Heart left ventricle (tissue), 16 donors: ENCODE data around the gene DIP2B. TPM values are rescaled to one million over a fixed set of nuclear protein-coding genes. Genes with fewer than 3 reads are reported as not detected.

Source experiments
- ATAC-seq, 4 donors: fragments of 200-7000 bp; cut with Tn5 transposase; one replicate each; pipeline ENCODE4 v1.9.1; 2020 to 2022; ENCODE audit warnings: moderate library complexity in 4 of 4, mild to moderate bottlenecking in 3 of 4, moderate number of reproducible peaks in 1 of 4
- DNase-seq, 5 donors: peaks; one replicate each; pipeline ENCODE4 v3.0.0-alpha.2; 2020
- H3K27ac ChIP-seq, 12 donors: fragments of 200-600 bp; sonication (generic) in 4 of 12; one replicate each; pipeline versions ENCODE4 v1.5.0 to v1.8.0; 2016 to 2022; ENCODE audit warnings: mild to moderate bottlenecking in 2 of 12
- H3K27me3 ChIP-seq, 9 donors: fragments of 200-600 bp; sonication (generic) in 2 of 9; one replicate each; pipeline versions ENCODE4 v1.5.1 to v1.8.0; 2016 to 2022; ENCODE audit warnings: mild to moderate bottlenecking in 3 of 9
- H3K36me3 ChIP-seq, 9 donors: fragments of 200-600 bp; sonication (generic) in 2 of 9; one replicate each; pipeline versions ENCODE4 v1.5.0 to v1.8.0; 2018 to 2022; ENCODE audit warnings: mild to moderate bottlenecking in 2 of 9
- H3K4me1 ChIP-seq, 12 donors: fragments of 200-600 bp; sonication (generic) in 4 of 12; one replicate each; pipeline versions ENCODE4 v1.5.0 to v1.8.0; 2016 to 2022; ENCODE audit warnings: mild to moderate bottlenecking in 3 of 12
- H3K4me3 ChIP-seq, 12 donors: fragments of 200-600 bp; sonication (generic) in 4 of 12; one replicate each; pipeline versions ENCODE4 v1.5.0 to v1.8.0; 2017 to 2022; ENCODE audit warnings: mild to moderate bottlenecking in 9 of 12, moderate library complexity in 4 of 12
- H3K9me3 ChIP-seq, 12 donors: fragments of 200-600 bp; sonication (generic) in 4 of 12; one replicate each; pipeline versions ENCODE4 v1.5.0 to v1.8.0; 2016 to 2022; ENCODE audit warnings: mild to moderate bottlenecking in 1 of 12
- CTCF ChIP-seq, 12 donors: fragments of 200-600 bp; sonication (generic) in 4 of 12; IDR thresholded peaks; one replicate each; pipeline versions ENCODE4 v1.5.0 to v1.8.0; 2018 to 2022; ENCODE audit warnings: antibody characterized with exemption in 12 of 12, mild to moderate bottlenecking in 5 of 12
- POLR2A ChIP-seq, 2 donors: fragments of 450-650 bp; IDR thresholded peaks; one replicate each; pipeline ENCODE4 v1.6.1; 2017; ENCODE audit warnings: antibody characterized with exemption in 2 of 2, mild to moderate bottlenecking in 2 of 2, moderate library complexity in 2 of 2
- WGBS, 4 donors: extraction: QIAGEN DNeasy Blood & Tissue Kit in 2 of 4; methylation state at CpG; one replicate each; pipeline versions ENCODE4 v1.1.5 to v1.1.7; 2013 to 2018; 5-methylcytosine and 5-hydroxymethylcytosine counted together
- intact Hi-C, 10 donors: fragments of 100-400 bp; cut with DNase I; formaldehyde crosslinking; loops; one replicate each; pipeline versions ENCODE4 v1.11.1 to v1.14.2; 2022
- polyA plus RNA-seq, 2 donors: library from polyadenylated mRNA; stranded (reverse); fragments of 200-250 nt; gene quantifications; one replicate each; pipeline ENCODE4 v1.2.3, GENCODE V29; 2013
- total RNA-seq, 9 donors: library from RNA; depleted of rRNA in 2 of 9; stranded (reverse); fragments of >200 nt in 2 of 9; fragmentation: NEBNext Ultra II Directional in 3 of 9; extraction: Animal tissue kit (Norgen Biotek cat#: 25700) in 3 of 9; gene quantifications; one replicate each; pipeline versions ENCODE4 v1.1.0 to v1.2.4, GENCODE V29; 2016 to 2023
- donor health status: ischemic (EF 13 %, LVEDD 7.1; RV severe dilation, severe dysfunction).
- donor health status: healthy with polysubstance abuse.
- donor health status: DM: no; HTN: yes; CAD: no.
- donor health status: DM: no; HTN: no; CAD: no.
- donor health status: ischemic (EF 25% LVEDD 6.9; RV normal size, moderate dysfunction).
- donor health status: ischemic (EF 25% LVEDD 5.7; RV mildly dilated, moderate dysfunction).
- donor health status: healthy.
- donor health status: DM: yes; HTN: yes; CAD: no.
- donor health status: ischemic (EF 35%, LVEDD 5.7; RV mildly dilated, moderate dysfunction).
- donor health status: nonischemic (EF 11% LVEDD 7.7; RV severe dilation, severe dysfunction).
- donor health status: DM: yes; HTN: yes; CAD: no.
- donor health status: PGD.
- donor health status: ischemic (EF 29% LVEDD 5.4; RV normal size, mild dysfunction).
- donor health status: nonischemic (EF 23%, LVEDD 6.1; RV moderate dilation, normal function).

The DIP2B gene
- total and polyA plus RNA-seq, 11 donors: 3.4 to 25.0 (median 16.7) TPM

GRCh38 chr12:50733706-50734105, 228.9 kb downstream of the DIP2B start:
- no peak overlapping the region for H3K27ac ChIP-seq
- H3K4me3 ChIP-seq: no peak overlapping the region
- ATAC-seq (no peak), DNase-seq (no peak)
- TF ChIP-seq CTCF (IDR thresholded peaks at IDR 0.05) (no peak), POLR2A (IDR thresholded peaks at IDR 0.05) (no peak)
- WGBS, 4 donors: 68 to 79% (median 74%) methylated on average over 3 of the region's 3 CpGs
- no peaks in the 10 kb centered on the region for H3K9me3 ChIP-seq
- H3K4me1 ChIP-seq: peaks cover 0 to 3% (median 0%) of the 10 kb centered on the region in 12 donors
- intact Hi-C loops: loop anchor here in 7 of 10 donors (2.0 to 10.0 kb wide), 2 partner anchors 229 kb away; partner anchors contain the start of gene DIP2B (in 7 of the 7)
- H3K27me3 ChIP-seq: no peaks in the 10 kb centered on the region
- peaks cover 0 to 100% (median 93%) of the 10 kb centered on the region in 9 donors for H3K36me3 ChIP-seq

GRCh38 chr12:50734409-50735263, 229.9 kb downstream of the DIP2B start:
- Histone ChIP-seq H3K9me3 (no peaks in the 10 kb centered on the region), H3K36me3 (peaks cover 0 to 100% (median 93%) of the 10 kb centered on the region in 9 donors), H3K27me3 (no peaks in the 10 kb centered on the region), H3K4me1 (peaks cover 0 to 3% (median 0%) of the 10 kb centered on the region in 12 donors), H3K27ac (no peak overlapping the region), H3K4me3 (no peak overlapping the region)
- ATAC-seq: peak; percentile 46 to 62 (median 58)
- no peak for DNase-seq
- TF ChIP-seq CTCF (IDR thresholded peaks at IDR 0.05): peak; percentile 42 to 72 (median 60)
- no peak for TF ChIP-seq POLR2A (IDR thresholded peaks at IDR 0.05)
- WGBS, 4 donors: 62 to 70% (median 63%) methylated on average over 10 of the region's 10 CpGs
- intact Hi-C loops: loop anchor here in 7 of 10 donors (2.0 to 10.0 kb wide), 2 partner anchors 230 kb away; partner anchors contain the start of gene DIP2B (in 7 of the 7)

- ATAC-seq: no peak
- no peak for DNase-seq
- intact Hi-C loops: loop anchor here in 5 of 10 donors (10.0 kb wide), 1 partner anchor 235 kb away; the partner anchor contains the start of gene DIP2B (in 5 of the 5)
Measured at GRCh38 chr12:50739611-50740010, 234.8 kb downstream of the DIP2B start.

More at GRCh38 chr12:50739611-50740010, 234.8 kb downstream of the DIP2B start:
- WGBS, 4 donors: 89 to 94% (median 93%) methylated on average over 6 to 7 of the region's 7 CpGs
- Histone ChIP-seq H3K36me3 (peaks cover 0 to 100% (median 96%) of the 10 kb centered on the region in 9 donors), H3K4me3 (no peak overlapping the region), H3K27me3 (no peaks in the 10 kb centered on the region), H3K4me1 (peaks cover 0 to under 1% (median 0%) of the 10 kb centered on the region in 12 donors), H3K27ac (no peak overlapping the region), H3K9me3 (no peaks in the 10 kb centered on the region)
- TF ChIP-seq POLR2A (IDR thresholded peaks at IDR 0.05) (no peak), CTCF (IDR thresholded peaks at IDR 0.05) (no peak)
